ENCODE results near the gene CCDC70.

DNA sequence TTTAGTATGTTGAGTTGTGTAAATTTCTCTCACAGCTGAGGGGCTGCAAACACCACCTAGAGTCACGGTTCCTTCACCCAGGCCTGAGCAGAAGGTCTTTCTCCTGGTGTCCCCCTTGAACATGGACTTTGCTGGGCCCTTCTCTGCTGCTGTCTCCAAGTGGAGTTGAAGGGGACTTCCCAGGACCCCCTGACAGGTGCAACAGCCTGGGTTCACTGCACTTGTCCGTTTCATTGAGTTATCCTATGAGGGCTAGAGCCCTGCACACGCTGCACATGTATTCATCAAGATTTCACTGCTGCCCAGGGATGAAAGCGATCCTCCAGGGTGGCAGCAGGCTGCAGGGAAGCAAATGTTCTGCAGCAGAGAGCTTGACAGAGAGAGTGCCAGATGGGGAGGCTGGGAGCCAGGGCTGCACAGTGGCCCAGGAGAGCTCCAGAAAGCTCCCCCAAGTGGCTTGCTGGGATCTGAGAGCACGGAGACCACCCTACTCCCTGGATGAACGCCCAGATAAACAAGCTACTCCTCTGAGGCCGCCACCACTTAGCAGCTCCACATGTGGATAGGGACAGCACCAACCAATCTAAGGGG, 27.1 kb upstream of the CCDC70 start:
- TF ChIP-seq POLR2AphosphoS5 (IDR thresholded peaks at IDR 0.05; ENCODE audit: insufficient read depth in 1 of 2, low read depth in 1 of 2) (no peak), CTCF (IDR thresholded peaks at IDR 0.05) (no peak)

All from vagina (tissue), 2 donors.